Heart left ventricle (tissue), 13 donors: Measurements from ENCODE around the gene ST6GALNAC5.

Source experiments
- CTCF ChIP-seq, 12 donors: fragments of 200-600 bp; sonication (generic) in 4 of 12; IDR thresholded peaks; one replicate each; pipeline versions ENCODE4 v1.5.0 to v1.8.0; 2018 to 2022; ENCODE audit warnings: antibody characterized with exemption in 12 of 12, mild to moderate bottlenecking in 5 of 12
- POLR2A ChIP-seq, 2 donors: fragments of 450-650 bp; IDR thresholded peaks; one replicate each; pipeline ENCODE4 v1.6.1; 2017; ENCODE audit warnings: antibody characterized with exemption in 2 of 2, mild to moderate bottlenecking in 2 of 2, moderate library complexity in 2 of 2
- donor health status: ischemic (EF 13 %, LVEDD 7.1; RV severe dilation, severe dysfunction).
- donor health status: DM: no; HTN: yes; CAD: no.
- donor health status: DM: no; HTN: no; CAD: no.
- donor health status: ischemic (EF 25% LVEDD 6.9; RV normal size, moderate dysfunction).
- donor health status: ischemic (EF 25% LVEDD 5.7; RV mildly dilated, moderate dysfunction).
- donor health status: ischemic (EF 35%, LVEDD 5.7; RV mildly dilated, moderate dysfunction).
- donor health status: nonischemic (EF 11% LVEDD 7.7; RV severe dilation, severe dysfunction).
- donor health status: DM: yes; HTN: yes; CAD: no.
- donor health status: PGD.
- donor health status: ischemic (EF 29% LVEDD 5.4; RV normal size, mild dysfunction).
- donor health status: nonischemic (EF 23%, LVEDD 6.1; RV moderate dilation, normal function).

GRCh38 chr1:77104672-77105071 lies 237.4 kb downstream of the ST6GALNAC5 start:
- no peak for TF ChIP-seq CTCF (IDR thresholded peaks at IDR 0.05)
- TF ChIP-seq POLR2A (IDR thresholded peaks at IDR 0.05): no peak
